GM12874 (cell line): ENCODE results near the gene FAM193A.

ENCODE experiments used
- TF ChIP-seq, protein P1 (sequence below): IDR thresholded peaks from 2 replicates; pipeline ENCODE4 v1.5.1; 2011; ENCODE audit warnings: low read depth, mild to moderate bottlenecking, control low read depth, low read length, moderate library complexity; ENCODE audit not compliant: insufficient read depth

FAM193A gene

DNA sequence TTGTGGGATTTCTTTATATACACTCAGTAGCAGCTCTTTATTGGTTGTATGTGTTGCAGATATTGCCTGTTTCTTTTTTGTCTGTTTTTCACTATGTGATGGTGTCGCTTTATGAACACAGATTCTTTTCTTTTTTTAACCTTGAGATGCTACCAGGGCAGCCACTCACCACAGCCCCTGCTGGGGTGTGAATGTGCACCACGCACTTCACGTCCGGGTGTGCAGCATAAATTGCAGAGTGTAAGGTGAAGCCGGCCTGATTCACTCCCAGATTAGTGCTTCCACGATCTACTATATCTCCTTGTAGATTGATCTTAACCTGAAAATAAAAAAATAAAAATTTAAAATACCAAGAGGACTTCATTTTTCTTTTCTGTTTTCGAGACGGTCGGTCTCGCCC lies 71.4 kb downstream of the FAM193A start:
- TF ChIP-seq, protein P1, sequence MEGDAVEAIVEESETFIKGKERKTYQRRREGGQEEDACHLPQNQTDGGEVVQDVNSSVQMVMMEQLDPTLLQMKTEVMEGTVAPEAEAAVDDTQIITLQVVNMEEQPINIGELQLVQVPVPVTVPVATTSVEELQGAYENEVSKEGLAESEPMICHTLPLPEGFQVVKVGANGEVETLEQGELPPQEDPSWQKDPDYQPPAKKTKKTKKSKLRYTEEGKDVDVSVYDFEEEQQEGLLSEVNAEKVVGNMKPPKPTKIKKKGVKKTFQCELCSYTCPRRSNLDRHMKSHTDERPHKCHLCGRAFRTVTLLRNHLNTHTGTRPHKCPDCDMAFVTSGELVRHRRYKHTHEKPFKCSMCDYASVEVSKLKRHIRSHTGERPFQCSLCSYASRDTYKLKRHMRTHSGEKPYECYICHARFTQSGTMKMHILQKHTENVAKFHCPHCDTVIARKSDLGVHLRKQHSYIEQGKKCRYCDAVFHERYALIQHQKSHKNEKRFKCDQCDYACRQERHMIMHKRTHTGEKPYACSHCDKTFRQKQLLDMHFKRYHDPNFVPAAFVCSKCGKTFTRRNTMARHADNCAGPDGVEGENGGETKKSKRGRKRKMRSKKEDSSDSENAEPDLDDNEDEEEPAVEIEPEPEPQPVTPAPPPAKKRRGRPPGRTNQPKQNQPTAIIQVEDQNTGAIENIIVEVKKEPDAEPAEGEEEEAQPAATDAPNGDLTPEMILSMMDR, result no peak

DNA sequence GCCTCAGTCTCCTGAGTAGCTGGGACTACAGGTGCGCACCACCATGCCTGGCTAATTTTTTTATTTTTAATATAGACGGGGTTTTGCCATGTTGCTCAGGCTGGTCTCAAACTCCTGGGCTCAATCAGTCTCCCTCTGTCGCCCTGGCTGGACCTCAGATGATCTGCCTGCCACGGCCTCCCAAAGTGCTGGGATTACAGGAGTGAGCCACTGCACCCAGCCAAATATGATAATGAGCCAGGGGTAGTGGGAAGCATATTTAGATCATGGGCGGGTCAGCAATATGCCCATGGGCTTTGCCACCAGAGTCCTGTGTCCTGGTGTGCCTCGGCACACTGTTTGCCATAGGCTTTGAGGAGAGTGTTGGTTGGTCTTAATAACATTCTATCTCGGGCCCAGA lies 71.8 kb downstream of the FAM193A start:
- TF ChIP-seq, protein P1, result no peak

DNA sequence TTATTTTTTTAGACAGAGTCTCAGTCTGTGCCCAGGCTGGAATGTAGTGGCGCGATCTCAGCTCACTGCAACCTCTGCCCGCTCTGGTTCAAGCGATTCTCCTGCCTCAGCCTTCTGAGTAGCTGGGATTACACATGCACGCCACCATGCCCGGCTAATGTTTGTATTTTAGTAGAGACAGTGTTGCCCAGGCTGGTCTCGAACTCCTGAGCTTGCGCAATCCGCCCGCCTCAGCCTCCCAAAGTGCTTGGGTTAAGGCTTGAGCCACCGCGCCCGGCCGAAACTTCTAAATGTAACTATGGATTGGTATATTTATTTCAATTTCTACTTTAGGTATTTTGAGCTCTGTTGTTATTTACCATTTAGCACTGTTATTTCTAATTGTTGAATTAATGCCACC lies 79.4 kb downstream of the FAM193A start:
- TF ChIP-seq, protein P1, result no peak

DNA sequence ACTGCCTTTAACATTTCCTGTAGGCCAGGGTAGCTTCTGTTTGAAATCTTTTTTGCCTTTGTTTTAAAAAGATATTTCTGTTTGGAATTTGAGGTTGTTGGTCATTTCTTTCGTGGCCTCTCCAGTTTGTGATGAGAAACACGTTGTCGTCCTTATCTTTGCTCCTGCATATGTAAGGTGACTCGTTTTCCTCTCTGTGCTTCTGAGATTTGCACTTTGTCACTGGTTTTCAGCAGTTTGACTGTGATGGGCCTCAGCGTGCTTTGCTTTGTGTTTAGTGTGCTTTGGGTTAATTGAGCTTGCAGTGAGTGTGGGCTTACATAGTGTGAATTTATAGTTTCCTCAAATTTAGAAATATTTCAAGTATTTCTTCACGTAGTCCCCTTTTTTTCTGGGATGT lies 81.5 kb downstream of the FAM193A start:
- TF ChIP-seq, protein P1, result no peak

DNA sequence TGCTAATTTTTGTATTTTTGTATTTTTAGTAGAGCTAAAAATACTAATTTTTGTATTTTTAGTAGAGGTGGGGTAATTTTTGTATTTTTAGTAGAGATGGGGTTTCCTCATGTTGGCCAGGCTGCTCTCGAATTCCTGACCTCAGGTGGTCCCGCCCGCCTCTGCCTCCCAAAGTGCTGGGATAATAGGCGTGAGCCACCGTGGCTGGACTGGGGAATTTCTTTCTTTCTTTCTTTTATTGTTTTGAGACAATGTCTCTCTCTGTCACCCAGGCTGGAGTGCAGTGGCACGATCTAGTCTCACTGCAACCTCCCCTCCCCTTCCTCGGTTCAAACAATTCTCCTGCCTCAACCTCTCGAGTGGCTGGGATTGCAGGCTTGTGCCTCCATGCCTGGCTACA lies 83.0 kb downstream of the FAM193A start:
- TF ChIP-seq, protein P1, result no peak

DNA sequence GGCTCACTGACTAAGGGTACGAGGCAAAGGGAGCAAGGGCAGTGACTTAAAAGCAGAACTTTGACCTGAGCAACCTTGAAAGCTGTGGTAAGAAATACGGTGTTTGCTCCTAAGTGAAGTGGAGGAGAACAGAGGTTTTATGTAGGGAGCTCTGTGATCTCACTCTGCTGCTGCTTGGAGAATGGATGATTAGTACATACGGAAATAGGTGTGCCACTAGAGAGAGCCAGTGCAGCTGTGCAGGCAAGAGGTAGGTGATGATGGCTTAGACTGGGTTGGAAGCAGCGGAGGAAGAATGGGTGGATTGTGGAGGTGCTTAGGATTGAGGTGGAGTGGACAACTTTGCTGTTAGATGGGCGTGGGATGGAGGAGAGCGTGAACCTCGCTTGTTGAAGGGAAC lies 85.0 kb downstream of the FAM193A start:
- TF ChIP-seq, protein P1, result no peak

DNA sequence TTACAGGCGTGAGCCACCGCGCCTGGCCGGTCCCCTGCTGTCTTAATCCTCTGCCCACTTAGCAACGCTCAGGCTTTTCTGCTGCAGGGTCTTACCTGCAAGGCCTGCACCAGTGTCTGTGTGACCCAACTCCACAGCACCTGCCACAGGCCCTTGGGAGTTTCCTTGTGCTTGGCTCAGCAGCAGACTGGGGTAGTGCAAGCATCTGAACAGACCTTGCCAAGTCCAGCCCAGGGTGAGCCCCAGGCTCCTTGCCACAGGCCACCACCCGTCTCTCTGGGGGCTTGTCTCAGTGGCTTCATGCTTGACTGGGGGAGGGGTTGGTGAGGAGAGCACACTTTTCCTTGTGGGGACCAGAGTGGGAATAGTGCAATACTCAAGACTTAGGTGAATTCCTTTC lies 87.0 kb downstream of the FAM193A start:
- TF ChIP-seq, protein P1, result no peak
